Ectodermal cell (in vitro differentiated cells): ENCODE data around the gene ZSWIM9.
A peak's percentile ranks its signal among the peaks of the same experiment; 100 is the strongest.

Experiments
- H3K27ac ChIP-seq: 2 replicates; pipeline ENCODE4 v1.7.0; 2013; ENCODE audit warnings: mild to moderate bottlenecking, low read depth, low read length; ENCODE audit not compliant: insufficient read depth, poor library complexity, severe bottlenecking
- H3K27me3 ChIP-seq: 2 replicates; pipeline ENCODE4 v1.7.0; 2013; ENCODE audit warnings: mild to moderate bottlenecking, low read length; ENCODE audit not compliant: insufficient read depth, control insufficient read depth, poor library complexity, severe bottlenecking
- H3K36me3 ChIP-seq: one replicate; pipeline ENCODE4 v1.7.0; 2013; ENCODE audit warnings: low read length; ENCODE audit not compliant: control insufficient read depth, insufficient read depth
- H3K4me1 ChIP-seq: one replicate; pipeline ENCODE4 v1.7.0; 2013; ENCODE audit warnings: low read length; ENCODE audit not compliant: control insufficient read depth, insufficient read depth
- H3K4me3 ChIP-seq: 2 replicates; pipeline ENCODE4 v1.7.0; 2013; ENCODE audit warnings: low read depth, low read length, control low read depth; ENCODE audit not compliant: insufficient read depth
- H3K9me3 ChIP-seq: 2 replicates; pipeline ENCODE4 v1.7.0; 2013; ENCODE audit warnings: mild to moderate bottlenecking, low read length, moderate library complexity; ENCODE audit not compliant: control insufficient read depth
- WGBS, 2 experiments: methylation state at CpG; one replicate each; pipeline ENCODE4 v1.1.7; 2013; ENCODE audit warnings: missing lambda C conversion rate in 2 of 2; 5-methylcytosine and 5-hydroxymethylcytosine counted together

Gene ZSWIM9

DNA sequence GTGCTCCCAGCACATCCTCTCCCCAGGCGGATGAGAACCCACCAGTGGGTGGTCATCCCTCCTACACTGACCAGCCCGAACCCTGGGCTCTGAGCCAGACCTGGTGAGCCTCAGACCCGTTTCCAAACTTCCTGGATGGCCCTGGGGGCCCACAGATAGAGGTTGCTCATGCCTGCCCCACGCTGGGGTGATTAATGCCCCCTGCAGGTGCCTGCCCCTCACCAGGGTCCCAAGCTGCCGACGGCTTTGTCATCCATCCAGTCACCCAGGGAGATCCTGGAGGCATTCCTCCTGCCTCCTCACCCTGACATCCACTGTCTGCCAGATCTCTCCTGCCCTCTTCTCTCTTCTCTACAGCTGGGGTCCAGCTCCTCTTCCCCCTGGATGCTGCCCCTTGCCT, 31.4 kb upstream of the ZSWIM9 start:
- WGBS, 2 experiments = 87 to 91% methylated on average over 6 of the region's 6 CpGs

DNA sequence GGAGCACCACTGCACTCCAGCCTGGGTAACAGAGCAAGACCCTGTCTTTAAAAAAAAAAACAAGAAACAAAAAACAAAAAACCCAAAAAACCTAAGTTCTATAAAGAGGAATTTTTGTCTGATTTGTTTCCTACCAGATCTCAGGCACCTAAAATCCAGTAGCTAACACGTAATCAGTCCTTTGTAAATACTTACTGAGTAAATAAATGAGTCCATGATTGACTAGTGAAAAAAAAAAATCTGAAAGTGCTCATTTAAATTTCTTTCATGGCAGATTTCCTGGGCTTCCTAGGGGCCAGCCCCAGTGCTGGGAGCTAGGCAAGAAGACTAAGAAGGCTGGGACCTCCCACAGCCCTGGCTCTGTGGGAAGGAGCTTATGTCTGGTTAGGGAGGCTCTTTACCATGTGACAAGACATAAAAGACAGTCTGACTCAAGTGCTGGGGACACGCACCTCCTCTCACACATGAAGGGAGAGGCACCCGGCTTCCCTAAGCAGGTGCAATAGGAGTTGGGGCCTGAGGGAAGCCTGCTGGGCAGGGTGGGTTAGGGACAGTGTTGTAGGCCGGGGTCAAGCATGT, 22.8 kb upstream of the ZSWIM9 start:
- H3K4me1 ChIP-seq = no peaks in the 10 kb centered on the region
- H3K27ac ChIP-seq = no peak overlapping the region
- H3K36me3 ChIP-seq = peaks cover 23% of the 10 kb centered on the region
- no peaks in the 10 kb centered on the region for H3K27me3 ChIP-seq
- no peaks in the 10 kb centered on the region for H3K9me3 ChIP-seq
- WGBS, 2 experiments = 92 to 94% methylated on average over 3 to 4 of the region's 4 CpGs
- no peak overlapping the region for H3K4me3 ChIP-seq

More for the DNA sequence above, 31.4 kb upstream of the ZSWIM9 start:
- Histone ChIP-seq H3K4me1 (no peaks in the 10 kb centered on the region), H3K27me3 (no peaks in the 10 kb centered on the region), H3K9me3 (no peaks in the 10 kb centered on the region), H3K4me3 (no peak overlapping the region), H3K36me3 (peaks cover 20% of the 10 kb centered on the region), H3K27ac (no peak overlapping the region)

DNA sequence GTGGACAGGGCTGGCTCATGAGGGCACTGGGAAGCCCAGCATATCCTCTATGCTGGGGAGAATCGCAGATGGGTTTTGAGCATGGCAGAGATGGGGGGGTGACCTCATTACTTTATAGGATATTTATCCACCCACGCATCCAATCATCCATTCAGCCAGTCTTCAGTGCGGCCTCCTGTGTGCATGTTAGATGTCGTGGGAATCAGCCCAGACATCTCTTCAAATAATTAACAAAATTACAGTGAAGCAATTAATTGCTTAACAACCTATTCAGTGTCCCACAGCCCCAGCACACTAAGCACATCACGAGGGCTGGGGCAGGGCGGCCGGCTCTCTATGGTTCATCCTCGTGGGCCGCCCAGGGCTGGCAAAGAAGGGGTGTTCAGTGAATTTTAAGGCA, 21.9 kb upstream of the ZSWIM9 start:
- no peaks in the 10 kb centered on the region for H3K27me3 ChIP-seq
- H3K9me3 ChIP-seq = no peaks in the 10 kb centered on the region
- H3K4me3 ChIP-seq = no peak overlapping the region
- 93 to 98% methylated on average over 9 of the region's 9 CpGs for WGBS, 2 experiments
- H3K27ac ChIP-seq = no peak overlapping the region
- H3K36me3 ChIP-seq = peaks cover 15% of the 10 kb centered on the region
- no peaks in the 10 kb centered on the region for H3K4me1 ChIP-seq

DNA sequence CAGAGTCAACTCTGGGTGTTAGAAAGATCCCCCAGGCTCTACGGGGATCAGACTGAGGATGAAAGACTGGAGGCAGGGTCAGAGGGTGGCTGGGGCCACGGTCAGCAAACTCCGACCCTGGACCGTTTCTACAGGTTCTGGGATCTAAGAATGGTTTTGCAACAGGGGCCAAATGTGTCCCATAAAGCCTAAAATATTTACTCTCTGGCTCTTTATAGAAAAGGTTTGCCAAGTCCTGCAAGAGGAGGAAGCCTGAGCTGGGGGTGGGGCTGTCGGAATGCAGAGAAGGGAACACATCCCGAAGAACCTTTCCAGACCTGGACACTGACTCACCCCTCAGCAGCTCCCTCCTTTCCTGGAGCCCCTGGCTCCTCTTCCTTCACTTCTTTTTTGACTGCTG, 21.1 kb upstream of the ZSWIM9 start:
- 93 to 94% methylated on average over 6 of the region's 6 CpGs for WGBS, 2 experiments

DNA sequence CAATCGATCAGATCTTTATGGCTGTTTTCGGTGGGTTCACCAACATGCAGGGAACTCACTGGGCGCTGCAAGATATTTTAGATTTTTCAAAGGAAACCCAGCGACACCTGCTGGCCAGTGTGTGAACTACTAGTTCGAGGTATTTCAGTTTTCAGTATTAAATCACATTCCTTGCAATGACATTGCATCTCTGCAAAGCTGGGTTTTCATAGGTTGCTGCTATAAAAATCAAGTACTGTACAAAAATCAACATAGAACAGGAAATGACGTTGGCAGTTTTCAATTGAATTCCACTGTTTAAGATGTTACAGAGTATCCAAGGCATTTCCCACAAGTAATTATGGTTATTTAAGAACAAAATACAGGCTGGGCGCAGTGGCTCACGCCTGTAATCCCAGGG, 17.9 kb upstream of the ZSWIM9 start:
- H3K4me1 ChIP-seq = no peaks in the 10 kb centered on the region
- peaks cover 14% of the 10 kb centered on the region for H3K36me3 ChIP-seq
- H3K9me3 ChIP-seq = no peaks in the 10 kb centered on the region
- WGBS, 2 experiments = 46 to 52% methylated on average over 8 of the region's 8 CpGs
- H3K27ac ChIP-seq = peak overlapping the region; percentile 16
- no peak overlapping the region for H3K4me3 ChIP-seq
- no peaks in the 10 kb centered on the region for H3K27me3 ChIP-seq

More for the DNA sequence above, 21.1 kb upstream of the ZSWIM9 start:
- Histone ChIP-seq H3K4me3 (no peak overlapping the region), H3K27me3 (no peaks in the 10 kb centered on the region), H3K27ac (no peak overlapping the region), H3K9me3 (no peaks in the 10 kb centered on the region), H3K36me3 (peaks cover 15% of the 10 kb centered on the region), H3K4me1 (no peaks in the 10 kb centered on the region)

DNA sequence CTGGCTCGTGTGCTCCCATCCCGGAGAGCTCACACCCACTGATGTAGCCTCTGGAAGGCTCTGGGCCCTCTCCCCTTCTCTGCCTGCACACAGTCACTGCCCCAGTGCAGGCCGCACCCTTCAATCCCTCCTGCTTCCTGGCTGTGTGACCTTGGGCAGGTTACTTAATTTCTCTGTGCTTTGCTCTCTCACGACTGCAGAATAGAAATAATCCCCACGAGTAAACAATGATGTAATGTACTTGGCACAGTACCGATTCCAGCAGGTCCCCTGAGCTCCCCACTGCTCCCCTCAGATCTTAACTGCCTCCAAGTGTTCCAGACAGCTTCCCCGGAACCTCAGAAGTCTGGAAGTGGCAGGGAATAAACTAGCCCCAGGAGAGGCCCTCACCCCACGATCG, 16.5 kb upstream of the ZSWIM9 start:
- peaks cover 20% of the 10 kb centered on the region for H3K36me3 ChIP-seq

DNA sequence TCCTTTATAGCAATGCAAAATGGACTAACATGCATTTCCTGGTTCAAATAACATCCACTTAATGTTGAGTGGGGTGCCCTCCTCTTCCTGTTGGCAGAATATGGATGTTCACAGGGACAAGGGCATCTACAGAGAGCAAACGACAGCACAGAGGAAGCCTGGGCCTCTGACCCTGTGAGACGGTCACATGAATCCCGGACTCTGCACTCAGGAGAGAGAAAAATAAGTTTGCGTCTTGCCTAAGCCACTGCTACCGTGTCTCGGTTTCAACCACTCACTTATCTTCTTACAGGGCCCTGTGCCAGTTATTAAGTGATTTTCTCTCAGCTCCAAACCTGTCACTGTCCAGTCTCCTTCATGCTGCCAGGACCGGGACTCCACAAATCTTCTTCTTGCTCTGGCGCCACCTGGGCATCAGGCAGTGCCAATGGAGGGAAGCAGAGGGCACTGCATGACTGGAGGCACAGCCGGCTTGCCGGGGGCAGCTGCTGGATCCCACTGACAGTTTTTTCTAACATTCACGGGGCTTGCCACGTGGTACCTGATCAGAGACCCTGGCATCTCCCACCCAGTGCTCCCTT, 12.2 kb upstream of the ZSWIM9 start:
- Histone ChIP-seq H3K4me3 (no peak overlapping the region), H3K4me1 (no peaks in the 10 kb centered on the region), H3K36me3 (peaks cover 34% of the 10 kb centered on the region), H3K27me3 (no peaks in the 10 kb centered on the region), H3K27ac (no peak overlapping the region), H3K9me3 (no peaks in the 10 kb centered on the region)
- WGBS, 2 experiments = 91 to 92% methylated on average over 12 of the region's 12 CpGs

More for the DNA sequence above, 16.5 kb upstream of the ZSWIM9 start:
- Histone ChIP-seq H3K27ac (no peak overlapping the region), H3K9me3 (no peaks in the 10 kb centered on the region), H3K27me3 (no peaks in the 10 kb centered on the region), H3K4me1 (no peaks in the 10 kb centered on the region), H3K4me3 (no peak overlapping the region)
- 93 to 95% methylated on average over 9 of the region's 9 CpGs for WGBS, 2 experiments

DNA sequence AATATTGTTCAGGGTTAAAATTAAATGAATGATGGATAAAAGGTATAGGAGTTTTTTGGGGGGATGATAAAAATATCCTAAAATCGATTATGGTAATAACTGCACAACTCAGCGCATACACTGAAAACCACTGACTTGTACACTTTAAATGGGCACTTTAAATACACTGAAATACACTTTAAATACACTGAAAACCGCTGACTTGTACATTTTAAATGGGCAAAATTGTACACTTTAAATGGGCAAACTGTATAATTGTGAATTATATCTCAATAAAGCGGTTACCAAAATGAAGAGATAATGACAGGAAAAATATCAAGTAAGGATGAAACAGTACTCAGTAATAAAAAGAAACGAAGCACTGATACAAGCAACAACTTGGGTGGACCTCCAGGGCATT, 1.8 kb upstream of the ZSWIM9 start:
- peaks cover 11% of the 10 kb centered on the region for H3K36me3 ChIP-seq
- 90 to 100% methylated on average over 2 to 5 of the region's 5 CpGs for WGBS, 2 experiments

DNA sequence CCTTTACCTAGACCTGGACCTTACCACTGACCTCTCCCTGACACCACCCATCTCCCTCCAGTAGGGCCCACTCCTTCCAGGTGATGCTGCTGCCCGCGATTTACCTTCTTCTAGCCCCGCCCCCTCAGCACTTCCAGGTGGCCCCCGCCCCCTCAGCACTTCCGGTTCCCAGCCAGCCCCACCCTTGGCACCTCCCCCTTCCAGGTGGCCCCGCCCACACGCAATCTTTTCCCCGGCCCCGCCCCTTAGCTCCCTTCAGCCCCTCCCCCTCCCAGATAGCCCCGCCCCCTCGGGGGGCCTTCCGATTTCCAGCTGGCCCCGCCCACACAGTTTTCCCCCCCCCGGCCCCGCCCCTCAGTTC, 922 bp upstream of the ZSWIM9 start:
- Histone ChIP-seq H3K27me3 (no peaks in the 10 kb centered on the region), H3K36me3 (peaks cover 12% of the 10 kb centered on the region), H3K4me3 (peak overlapping the region; percentile 87), H3K4me1 (no peaks in the 10 kb centered on the region), H3K27ac (no peak overlapping the region), H3K9me3 (no peaks in the 10 kb centered on the region)
- WGBS, 2 experiments = 0% methylated on average over 9 to 15 of the region's 15 CpGs

More for the DNA sequence above, 1.8 kb upstream of the ZSWIM9 start:
- Histone ChIP-seq H3K9me3 (no peaks in the 10 kb centered on the region), H3K27me3 (no peaks in the 10 kb centered on the region), H3K4me3 (no peak overlapping the region), H3K27ac (no peak overlapping the region), H3K4me1 (no peaks in the 10 kb centered on the region)

DNA sequence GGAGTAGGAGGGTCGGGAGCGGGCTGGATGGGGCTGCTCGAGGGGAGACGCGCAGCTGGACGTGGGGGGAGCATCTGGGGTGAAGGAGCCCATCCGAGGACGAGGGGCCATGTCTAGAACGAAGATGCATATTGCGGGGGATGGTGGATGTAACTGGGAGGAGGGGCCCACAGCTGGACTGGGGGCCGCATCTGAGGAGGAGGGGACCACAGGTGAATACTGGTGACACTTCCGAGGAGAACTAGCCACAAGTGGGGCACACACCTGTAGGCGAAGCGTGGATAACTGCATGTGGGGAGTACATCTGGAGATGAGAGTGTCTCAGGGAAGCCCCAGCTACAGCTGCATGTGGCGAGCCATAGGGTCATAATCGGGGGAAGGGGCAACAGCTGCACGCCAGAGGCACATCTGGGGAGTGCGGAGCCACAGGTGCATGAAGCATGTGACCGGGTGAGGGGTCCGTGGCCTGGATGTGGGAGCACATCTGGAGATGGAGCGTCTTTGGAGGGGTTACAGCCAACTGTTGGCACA, 402 bp downstream of the ZSWIM9 start:
- no peak overlapping the region for H3K27ac ChIP-seq
- H3K27me3 ChIP-seq = no peaks in the 10 kb centered on the region
- H3K4me3 ChIP-seq = peak overlapping the region; percentile 87
- H3K4me1 ChIP-seq = no peaks in the 10 kb centered on the region
- no peaks in the 10 kb centered on the region for H3K9me3 ChIP-seq
- WGBS, 2 experiments = 6% methylated on average over 21 of the region's 21 CpGs
- peaks cover 16% of the 10 kb centered on the region for H3K36me3 ChIP-seq
